Measurements from ENCODE around the gene DGKA. TPM values are rescaled to one million over a fixed set of nuclear protein-coding genes. Genes with fewer than 3 reads are reported as not detected.
"Not testable (repeated sequence)": the region's sequence is repeated elsewhere in the genome, so short reads cannot be mapped to it uniquely, and the experiment has no call there.

Gene DGKA
- total RNA-seq, 1 donor from 2014 or later: 272 TPM

DNA sequence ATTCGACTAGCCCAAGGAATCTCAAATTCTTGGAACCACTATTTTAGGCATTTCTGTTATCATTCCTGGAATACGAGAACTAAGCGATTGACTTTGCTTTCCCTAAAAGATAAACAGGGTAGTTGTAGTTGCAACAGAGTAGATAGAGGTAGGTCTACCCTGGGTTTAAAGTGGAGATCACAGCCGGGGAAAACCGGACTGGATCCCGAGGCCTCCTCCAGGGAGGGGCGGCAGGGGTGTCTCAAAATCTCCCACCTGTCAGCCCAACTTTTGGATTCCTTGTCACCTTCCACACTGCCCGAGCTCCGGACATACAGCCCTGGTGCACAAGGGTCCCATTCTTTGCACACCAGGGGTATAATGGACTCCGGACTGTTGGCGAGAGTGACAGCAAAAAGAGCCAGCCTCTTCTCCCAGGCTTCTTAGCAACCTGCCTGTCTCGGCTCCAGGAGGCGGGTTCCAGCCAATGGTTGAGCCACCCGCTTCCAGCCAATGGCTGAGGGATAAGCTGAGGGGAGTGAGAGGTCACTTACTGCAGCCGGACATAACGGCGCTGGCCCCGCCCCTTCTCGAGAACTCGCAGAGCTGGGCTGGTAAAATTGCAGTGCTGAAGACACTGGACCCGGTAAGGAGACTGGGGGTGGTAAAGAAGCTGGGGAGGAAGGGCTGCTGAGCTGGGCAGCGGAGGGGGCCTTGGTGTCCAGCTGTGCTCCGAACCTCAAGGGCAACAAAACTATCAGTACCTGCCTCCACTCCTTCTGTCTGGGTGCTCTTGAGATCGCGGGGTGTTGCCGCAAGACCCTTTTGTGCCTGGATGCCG, 66.0 kb downstream of the DGKA start, which contains the start of gene SUOX:
Gene SUOX, plus strand, starts transcription at position 562 of the 820 bp plus-strand sequence. CDS start 4,946 bp downstream, outside the sequence.
- TF ChIP-seq, protein P1, sequence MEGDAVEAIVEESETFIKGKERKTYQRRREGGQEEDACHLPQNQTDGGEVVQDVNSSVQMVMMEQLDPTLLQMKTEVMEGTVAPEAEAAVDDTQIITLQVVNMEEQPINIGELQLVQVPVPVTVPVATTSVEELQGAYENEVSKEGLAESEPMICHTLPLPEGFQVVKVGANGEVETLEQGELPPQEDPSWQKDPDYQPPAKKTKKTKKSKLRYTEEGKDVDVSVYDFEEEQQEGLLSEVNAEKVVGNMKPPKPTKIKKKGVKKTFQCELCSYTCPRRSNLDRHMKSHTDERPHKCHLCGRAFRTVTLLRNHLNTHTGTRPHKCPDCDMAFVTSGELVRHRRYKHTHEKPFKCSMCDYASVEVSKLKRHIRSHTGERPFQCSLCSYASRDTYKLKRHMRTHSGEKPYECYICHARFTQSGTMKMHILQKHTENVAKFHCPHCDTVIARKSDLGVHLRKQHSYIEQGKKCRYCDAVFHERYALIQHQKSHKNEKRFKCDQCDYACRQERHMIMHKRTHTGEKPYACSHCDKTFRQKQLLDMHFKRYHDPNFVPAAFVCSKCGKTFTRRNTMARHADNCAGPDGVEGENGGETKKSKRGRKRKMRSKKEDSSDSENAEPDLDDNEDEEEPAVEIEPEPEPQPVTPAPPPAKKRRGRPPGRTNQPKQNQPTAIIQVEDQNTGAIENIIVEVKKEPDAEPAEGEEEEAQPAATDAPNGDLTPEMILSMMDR (conservative IDR thresholded peaks at IDR 0.05; ENCODE audit: low read depth, low read length): no peak
- DNase-seq (ENCODE audit: low read depth): peak; percentile 74
- H3K4me3 ChIP-seq (ENCODE audit: low read depth, low read length): peak within 1 kb of the TSS; percentile 83

DNA sequence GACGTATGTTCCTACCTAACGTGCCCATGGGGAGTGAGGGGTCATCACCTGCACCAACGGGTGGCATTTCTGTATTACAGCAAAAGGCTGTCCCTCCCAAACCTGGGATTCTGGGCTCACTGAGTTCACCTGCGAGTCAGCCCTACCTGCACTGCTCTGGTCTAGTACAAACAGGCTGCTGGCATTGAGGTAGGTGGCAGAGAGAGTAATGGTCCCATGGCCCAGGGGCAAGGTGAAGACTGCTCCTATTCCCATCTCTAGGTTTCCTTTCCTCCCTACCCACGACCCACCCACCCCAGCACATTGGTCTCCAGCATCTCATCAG, 66.5 kb downstream of the DGKA start:
- peak overlapping the region; percentile 83 for H3K4me3 ChIP-seq (ENCODE audit: low read depth, low read length)
- DNase-seq (ENCODE audit: low read depth): no peak
- TF ChIP-seq, protein P1 (conservative IDR thresholded peaks at IDR 0.05; ENCODE audit: low read depth, low read length): no peak

GRCh38 chr12:55999522-55999921, 68.6 kb downstream of the DGKA start:
- not testable (repeated sequence) for DNase-seq (ENCODE audit: low read depth); H3K4me3 ChIP-seq (ENCODE audit: low read depth, low read length)

GRCh38 chr12:55999999-56000540, 69.1 kb downstream of the DGKA start:
- DNase-seq (ENCODE audit: low read depth): not testable (repeated sequence)

GRCh38 chr12:56001487-56002100, 70.6 kb downstream of the DGKA start:
- peak overlapping the region; percentile 4 for H3K4me3 ChIP-seq (ENCODE audit: low read depth, low read length)
- TF ChIP-seq, protein P1 (conservative IDR thresholded peaks at IDR 0.05; ENCODE audit: low read depth, low read length): no peak
- DNase-seq (ENCODE audit: low read depth): no peak

More at GRCh38 chr12:55999999-56000540, 69.1 kb downstream of the DGKA start:
- not testable (repeated sequence) for H3K4me3 ChIP-seq (ENCODE audit: low read depth, low read length)

- H3K4me3 ChIP-seq (ENCODE audit: low read depth, low read length); DNase-seq (ENCODE audit: low read depth): not testable (repeated sequence)
Measured at GRCh38 chr12:56003376-56003775, 72.4 kb downstream of the DGKA start.

Other genes with a start within 250 kb of the DGKA start
- 3.8 and 7.7 TPM in 2 replicates for gene ITGA7, start 223.3 kb upstream of the DGKA start, total RNA-seq
- gene BLOC1S1, start 215.1 kb upstream of the DGKA start, total RNA-seq: 157 and 187 TPM in 2 replicates
- 2.3 and 2.5 TPM in 2 replicates for gene RDH5, start 210.8 kb upstream of the DGKA start, total RNA-seq
- gene CD63, start 202.2 kb upstream of the DGKA start, total RNA-seq: 758 and 1,095 TPM in 2 replicates
- 2.8 and 8.5 TPM in 2 replicates for gene GDF11, start 188.0 kb upstream of the DGKA start, total RNA-seq
- 155 and 203 TPM in 2 replicates for gene SARNP, start 113.4 kb upstream of the DGKA start, total RNA-seq
- 40.5 and 47.1 TPM in 2 replicates for gene ORMDL2, start 113.1 kb upstream of the DGKA start, total RNA-seq
- 24.7 and 41.5 TPM in 2 replicates for gene DNAJC14, start 101.6 kb upstream of the DGKA start, total RNA-seq
- gene MMP19, start 88.2 kb upstream of the DGKA start, total RNA-seq: 1.2 and 1.3 TPM in 2 replicates
- gene PYM1, start 3.3 kb upstream of the DGKA start, total RNA-seq: 49.2 and 56.0 TPM in 2 replicates
- 1.4 and 3.7 TPM in 2 replicates for gene PMEL, start 34.9 kb downstream of the DGKA start, total RNA-seq
- gene CDK2, start 35.7 kb downstream of the DGKA start, total RNA-seq: 62.0 and 81.2 TPM in 2 replicates
- gene RAB5B, start 42.9 kb downstream of the DGKA start, total RNA-seq: 50.1 and 61.5 TPM in 2 replicates
- gene SUOX, start 66.1 kb downstream of the DGKA start, total RNA-seq: 12.9 and 15.7 TPM in 2 replicates
- gene IKZF4, start 89.9 kb downstream of the DGKA start, total RNA-seq: 0.94 and 3.1 TPM in 2 replicates
- gene RPS26, start 110.8 kb downstream of the DGKA start, total RNA-seq: 3,534 and 3,636 TPM in 2 replicates
- 14.3 and 24.2 TPM in 2 replicates for gene ERBB3, start 149.0 kb downstream of the DGKA start, total RNA-seq
- gene PA2G4, start 173.4 kb downstream of the DGKA start, total RNA-seq: 230 and 332 TPM in 2 replicates
- 3,901 and 5,792 TPM in 2 replicates for gene RPL41, start 185.5 kb downstream of the DGKA start, total RNA-seq
- 1.8 and 2.7 TPM in 2 replicates for gene ZC3H10, start 187.1 kb downstream of the DGKA start, total RNA-seq
- gene ESYT1, start 197.1 kb downstream of the DGKA start, total RNA-seq: 384 and 464 TPM in 2 replicates
- gene MYL6B, start 221.4 kb downstream of the DGKA start, total RNA-seq: 119 and 133 TPM in 2 replicates
- 3,822 and 3,955 TPM in 2 replicates for gene MYL6, start 227.2 kb downstream of the DGKA start, total RNA-seq